GM18517 (cell line): Measurements from ENCODE around the gene RNPEPL1.
"Not testable (repeated sequence)": the region's sequence is repeated elsewhere in the genome, so short reads cannot be mapped to it uniquely, and the experiment has no call there.

Experiments
- ATAC-seq: cut with Tn5 transposase; IDR thresholded peaks from one replicate; pipeline ENCODE4 v1.9.1; 2021; ENCODE audit warnings: mild to moderate bottlenecking, moderate library complexity; ENCODE audit not compliant: unreplicated experiment

The RNPEPL1 gene, protein sequence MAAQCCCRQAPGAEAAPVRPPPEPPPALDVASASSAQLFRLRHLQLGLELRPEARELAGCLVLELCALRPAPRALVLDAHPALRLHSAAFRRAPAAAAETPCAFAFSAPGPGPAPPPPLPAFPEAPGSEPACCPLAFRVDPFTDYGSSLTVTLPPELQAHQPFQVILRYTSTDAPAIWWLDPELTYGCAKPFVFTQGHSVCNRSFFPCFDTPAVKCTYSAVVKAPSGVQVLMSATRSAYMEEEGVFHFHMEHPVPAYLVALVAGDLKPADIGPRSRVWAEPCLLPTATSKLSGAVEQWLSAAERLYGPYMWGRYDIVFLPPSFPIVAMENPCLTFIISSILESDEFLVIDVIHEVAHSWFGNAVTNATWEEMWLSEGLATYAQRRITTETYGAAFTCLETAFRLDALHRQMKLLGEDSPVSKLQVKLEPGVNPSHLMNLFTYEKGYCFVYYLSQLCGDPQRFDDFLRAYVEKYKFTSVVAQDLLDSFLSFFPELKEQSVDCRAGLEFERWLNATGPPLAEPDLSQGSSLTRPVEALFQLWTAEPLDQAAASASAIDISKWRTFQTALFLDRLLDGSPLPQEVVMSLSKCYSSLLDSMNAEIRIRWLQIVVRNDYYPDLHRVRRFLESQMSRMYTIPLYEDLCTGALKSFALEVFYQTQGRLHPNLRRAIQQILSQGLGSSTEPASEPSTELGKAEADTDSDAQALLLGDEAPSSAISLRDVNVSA

DNA sequence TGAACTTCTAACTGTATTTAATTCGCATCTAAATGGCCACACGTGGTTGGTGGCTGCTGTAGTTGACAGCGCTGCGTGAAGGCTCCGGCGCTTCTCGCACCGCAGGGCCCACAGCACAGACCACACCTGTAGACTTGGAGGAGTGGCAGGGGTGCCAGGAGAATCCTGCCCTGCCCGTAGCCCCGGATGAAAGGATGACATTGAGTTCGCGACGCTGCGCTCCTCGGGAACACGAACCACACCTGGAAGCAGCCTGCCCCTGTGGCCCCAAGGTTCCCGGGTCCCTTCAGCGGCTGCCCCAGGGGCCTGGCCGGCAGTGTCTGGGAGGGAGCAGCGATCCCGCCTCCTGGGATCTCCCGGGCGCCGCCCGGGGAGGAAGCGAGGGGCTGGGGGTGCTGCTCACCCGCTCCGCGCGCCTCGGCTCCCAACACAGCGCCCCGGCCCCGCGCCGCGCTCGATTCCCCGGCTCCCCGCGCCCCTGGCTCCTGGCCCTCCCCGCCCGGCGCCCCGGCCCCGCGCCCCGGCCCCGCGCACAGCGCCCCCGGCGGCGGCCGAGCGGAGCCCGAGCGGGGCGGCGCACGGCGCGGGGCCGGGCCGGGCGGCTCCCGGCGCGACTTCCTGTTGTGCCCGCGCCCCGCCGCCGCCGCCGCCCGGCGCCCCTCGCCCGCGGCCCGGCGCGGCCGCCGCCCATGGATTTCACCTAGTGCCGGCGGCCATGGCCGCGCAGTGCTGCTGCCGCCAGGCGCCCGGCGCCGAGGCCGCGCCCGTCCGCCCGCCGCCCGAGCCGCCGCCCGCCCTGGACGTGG is at the start of gene RNPEPL1:
RNPEPL1 (plus strand) TSS at position 613 of the 806 bp plus-strand sequence; CDS start at position 716, 103 bp downstream.
- no peak for ATAC-seq

DNA sequence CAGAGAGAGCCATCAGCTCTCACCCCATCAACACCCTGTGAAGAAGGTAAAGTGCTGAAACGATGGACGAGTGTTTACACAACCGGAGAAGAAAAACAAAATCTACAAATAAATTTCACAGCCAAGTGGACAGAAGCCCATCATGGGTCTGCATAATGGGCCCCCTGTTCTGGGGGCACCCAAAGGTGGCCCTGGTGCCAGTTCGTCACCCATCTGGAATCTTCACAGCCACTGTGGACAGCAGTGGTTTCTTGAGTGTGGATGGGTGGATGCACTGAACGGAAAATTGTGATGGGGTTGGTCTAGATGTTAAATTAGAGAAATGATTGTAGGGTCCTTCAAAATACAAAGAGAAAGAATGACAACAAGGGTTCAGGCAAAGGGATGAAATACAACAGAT is 49.3 kb upstream of the RNPEPL1 start:
- no peak for ATAC-seq

DNA sequence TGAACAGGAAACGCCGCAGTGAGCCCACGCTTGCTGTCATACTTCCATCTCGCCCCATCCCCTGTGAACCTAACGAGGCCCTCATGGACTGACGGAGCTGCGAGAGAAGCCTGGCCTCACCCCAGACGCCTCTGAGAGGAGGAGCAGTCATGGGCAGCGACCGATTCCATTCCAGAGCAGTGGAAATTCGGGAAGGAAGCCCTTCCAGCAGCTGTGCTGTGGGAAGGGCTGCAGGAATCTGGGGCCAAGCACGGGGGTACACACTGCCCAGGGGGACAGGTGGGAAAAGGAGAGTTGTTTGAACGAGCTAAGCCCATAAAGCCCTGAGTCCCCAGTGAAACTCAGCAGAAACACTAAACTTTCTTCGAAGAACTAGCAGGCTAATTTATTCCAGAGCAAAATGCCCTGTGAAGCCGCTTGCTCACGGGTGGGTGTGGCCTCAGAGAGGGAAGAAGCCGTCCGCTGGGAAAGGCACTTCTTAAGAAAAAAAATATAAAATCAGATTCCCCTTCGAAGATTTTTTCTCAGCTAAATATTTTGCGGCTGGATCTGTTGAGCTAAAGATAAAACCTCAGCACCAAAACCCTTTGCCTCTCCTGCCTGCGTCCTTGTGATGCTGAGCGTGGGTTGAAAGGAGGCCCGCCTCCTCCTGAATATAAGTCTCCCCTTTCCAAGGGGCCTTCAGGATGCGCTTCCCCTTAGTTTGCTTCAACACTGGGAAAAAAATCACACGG is 48.7 kb upstream of the RNPEPL1 start:
- ATAC-seq: no peak

DNA sequence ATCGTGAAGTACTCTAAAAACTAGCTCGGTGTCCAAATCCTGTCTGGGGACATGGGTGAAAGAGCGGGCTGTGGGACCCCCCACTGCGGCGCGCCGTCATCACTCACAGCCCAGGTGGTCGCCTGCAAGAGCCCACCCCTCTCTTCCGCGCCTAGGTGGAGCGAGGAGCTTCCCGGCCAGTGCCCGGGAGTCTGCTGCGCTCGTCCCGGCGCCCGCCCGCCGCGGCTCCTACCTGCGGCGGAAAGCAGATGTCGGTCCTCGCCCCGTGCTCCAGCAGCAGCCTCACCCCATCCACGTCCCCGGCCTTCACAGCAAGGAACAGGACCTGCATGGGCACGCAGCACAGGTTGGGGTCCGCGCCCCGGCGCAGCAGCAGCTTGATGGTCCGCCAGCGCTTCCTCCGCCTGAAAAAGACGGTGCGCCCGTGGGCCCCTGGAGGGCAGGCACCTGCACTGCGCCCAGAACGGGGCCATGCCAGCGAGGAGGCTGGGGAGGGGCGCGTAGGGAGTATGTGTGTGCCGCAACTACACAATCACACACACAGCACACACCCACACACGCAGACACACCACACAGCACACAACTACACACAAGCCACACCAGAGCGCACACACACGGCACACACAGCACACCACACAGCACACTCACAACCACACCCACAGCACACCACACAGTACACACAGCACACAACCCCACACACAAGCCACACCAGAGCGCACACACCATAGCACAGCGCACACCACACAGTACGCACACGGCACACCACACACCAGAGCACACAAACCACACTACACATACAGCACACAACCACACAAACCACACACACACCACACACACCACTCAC is 47.9 kb upstream of the RNPEPL1 start:
- ATAC-seq: no peak

DNA sequence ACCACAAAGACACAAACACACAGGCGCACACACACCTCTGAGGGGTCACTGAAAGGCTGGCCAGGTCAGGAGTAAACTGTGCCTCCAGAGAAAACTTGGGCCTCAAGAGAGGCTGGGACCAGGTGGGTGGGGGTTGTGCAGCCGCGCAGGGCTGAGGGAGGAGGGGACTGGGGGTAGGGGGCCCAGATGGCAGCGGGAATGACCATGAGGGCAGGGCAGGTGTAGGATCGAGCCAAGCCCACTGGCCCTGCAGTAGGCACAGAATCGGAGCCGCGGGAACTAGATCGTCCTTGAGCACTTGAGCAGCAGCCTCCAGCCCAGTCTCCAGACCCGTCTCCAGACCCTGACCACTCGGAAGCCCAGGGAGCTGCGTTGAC is 47.3 kb upstream of the RNPEPL1 start:
- ATAC-seq: no peak

DNA sequence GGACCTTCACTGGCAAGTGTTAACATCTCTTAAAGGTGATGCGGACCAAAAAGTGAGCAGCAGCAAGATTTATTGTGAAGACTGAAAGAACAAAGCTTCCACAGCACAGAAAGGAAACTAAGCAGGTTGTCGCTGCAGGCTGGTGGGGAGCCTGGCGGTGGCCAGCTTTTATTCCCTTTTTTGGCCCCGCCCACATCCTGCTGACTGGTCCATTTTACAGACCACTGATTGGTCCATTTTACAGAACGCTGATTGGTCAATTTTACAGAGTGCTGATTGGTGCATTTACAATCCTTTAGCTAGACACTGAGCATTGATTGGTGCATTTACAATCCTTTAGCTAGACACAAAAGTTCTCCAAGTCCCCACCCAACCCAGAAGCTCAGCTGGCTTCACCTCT is 46.4 kb upstream of the RNPEPL1 start:
- not testable (repeated sequence) for ATAC-seq

DNA sequence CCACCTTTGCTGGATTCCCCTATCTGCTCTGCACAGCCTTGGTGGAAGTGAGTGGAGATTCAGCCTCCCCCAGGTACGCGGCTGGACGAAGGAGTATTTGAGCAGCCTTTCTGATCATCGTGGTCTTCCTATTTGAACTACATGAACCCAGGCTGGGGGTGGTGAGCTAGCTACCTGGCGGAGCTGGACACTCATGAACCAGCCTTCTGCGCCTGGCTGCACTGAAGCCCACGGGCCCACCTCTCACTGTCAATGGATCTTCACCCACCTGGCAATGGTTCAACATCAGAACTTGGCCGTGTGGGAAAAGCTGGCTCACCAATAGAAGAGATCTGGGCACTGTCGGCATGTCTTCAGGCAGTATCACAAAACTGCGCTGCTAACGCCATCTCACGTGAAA is 45.9 kb upstream of the RNPEPL1 start:
- no peak for ATAC-seq

DNA sequence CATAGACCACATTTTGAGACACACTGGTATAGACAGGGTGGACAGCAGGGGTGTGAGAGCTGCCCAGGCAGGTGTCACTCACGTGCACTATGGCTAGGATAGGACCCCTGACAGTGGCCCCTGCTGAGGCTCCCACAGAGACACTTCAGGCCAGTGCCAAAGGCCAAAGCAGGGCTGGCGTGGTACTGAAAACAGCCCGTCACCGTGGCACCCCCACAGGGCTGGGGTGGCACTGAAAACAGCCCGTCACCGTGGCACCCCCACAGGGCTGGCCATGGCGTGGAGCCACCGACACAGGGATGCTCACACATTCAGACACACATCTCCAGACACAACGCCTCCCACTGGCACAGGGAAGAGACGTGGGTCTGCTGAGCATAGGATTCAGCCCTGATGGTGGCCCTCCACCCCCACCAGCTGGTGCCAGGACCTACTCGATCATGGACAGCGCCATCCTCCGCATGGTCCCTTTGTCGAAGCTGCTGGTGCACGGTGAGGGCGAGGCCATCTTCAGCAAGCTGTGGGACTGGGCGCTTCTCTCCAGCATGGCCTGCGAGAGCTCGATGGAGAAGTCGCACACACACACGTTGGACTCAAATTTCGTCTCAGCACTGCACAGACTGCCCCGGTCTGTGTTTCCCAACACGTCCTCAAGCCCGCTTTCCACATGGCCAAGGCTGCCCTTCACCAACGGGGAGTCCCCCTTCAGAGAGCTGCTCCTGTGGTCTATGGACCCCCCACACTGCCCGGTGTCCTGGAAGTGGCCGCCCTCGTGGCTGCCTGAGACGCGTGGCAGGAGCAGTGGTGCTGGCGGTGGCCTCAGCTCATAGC is 44.6 kb upstream of the RNPEPL1 start:
- ATAC-seq: no peak

DNA sequence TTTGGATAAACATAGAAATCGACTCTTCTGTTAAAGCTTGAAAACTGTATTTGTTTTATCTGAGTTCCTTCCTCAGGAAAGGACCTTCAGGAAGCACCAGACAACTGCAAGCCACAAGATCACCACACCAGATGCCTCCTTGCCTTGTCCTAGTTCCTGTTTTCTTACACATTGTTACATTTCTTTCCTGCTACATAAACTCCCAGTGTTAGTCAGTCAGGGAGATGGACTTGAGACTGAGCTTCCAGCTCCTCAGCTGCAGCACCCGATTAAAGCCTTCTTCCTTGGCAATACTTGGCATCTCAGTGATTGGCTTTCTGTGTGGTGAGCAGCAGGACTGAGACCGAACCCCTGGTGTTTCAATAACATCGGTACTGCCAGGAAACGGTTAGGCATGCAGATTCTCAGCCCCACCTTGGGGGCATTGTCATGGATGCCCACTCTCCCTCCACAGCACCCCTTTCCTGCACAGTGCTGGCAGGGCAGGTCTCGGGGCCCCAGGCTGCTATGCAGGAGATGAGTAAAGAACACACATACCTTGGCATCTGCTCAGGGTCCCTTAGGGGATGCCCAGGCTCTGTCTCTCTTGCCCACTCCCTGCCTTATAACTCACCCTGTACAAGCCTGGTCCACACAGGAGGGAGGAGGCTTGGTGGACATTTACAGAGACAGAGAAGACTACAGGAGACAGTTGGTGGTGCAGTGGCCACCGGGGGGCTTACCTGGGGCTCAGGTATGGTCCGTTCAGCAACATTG is 43.1 kb upstream of the RNPEPL1 start:
- ATAC-seq: no peak

DNA sequence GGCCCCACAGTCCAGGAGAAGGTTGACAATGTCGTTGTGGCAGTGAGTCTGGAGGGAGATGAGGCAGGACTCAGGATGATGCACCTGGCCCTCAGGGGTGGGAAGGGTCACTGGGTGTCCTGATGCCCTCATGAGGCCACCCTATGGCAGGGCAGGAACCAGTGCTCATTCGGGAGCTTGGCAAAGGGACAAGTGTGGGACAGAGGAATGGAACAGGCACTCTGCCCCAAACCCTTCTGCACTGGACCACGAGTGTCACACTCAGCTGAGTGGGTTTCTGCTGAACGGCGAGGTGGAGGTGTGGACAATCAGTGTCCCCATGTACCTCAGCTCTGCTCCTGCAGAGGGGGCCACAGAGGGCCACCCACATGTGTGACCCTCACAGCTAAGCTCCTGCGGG is 42.5 kb upstream of the RNPEPL1 start:
- ATAC-seq: no peak

DNA sequence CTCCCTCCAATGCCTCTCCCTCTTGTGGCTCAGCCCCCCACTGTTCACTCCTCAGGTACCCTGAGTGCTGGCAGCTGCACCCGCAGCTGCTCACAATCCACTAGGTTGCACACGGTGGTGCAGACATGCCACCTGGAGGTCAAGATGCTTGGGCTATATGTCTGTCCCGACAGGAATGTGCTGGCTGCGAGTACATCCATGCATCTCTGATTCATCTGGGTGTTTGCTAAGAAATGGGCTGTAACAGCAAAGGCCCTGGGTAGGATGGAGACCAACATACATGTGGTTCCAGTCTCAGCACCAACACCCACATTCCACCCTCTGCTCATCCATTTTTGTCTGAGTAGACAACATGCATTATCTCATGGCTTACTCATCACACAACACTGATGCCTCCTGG is 41.8 kb upstream of the RNPEPL1 start:
- no peak for ATAC-seq

DNA sequence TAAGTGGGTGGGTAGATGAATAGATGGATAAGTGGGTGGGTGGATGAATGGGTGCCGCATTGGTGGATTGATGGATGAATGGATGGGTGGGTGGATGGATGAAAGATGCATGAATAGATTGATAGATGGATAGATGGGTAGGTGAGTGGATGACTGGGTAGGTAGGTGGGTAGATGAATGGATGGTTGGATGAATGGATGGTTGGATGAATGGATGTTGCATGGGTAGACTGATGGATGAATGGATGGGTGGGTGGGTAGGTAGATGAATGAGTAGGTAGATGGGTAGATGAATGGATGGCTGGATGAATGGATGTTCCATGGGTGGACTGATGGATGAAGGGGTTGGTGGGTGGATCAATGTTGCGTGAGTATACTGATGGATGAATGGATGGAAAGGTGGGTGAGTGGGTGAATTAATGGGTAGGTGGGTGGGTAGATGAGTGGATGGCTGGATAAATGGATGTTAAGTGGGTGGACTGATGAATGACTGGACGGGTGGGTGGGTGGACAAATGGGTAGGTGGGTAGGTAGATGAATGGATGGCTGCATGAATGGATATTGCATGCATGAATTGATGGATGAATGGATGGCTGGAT is 41.0 kb upstream of the RNPEPL1 start:
- no peak for ATAC-seq

DNA sequence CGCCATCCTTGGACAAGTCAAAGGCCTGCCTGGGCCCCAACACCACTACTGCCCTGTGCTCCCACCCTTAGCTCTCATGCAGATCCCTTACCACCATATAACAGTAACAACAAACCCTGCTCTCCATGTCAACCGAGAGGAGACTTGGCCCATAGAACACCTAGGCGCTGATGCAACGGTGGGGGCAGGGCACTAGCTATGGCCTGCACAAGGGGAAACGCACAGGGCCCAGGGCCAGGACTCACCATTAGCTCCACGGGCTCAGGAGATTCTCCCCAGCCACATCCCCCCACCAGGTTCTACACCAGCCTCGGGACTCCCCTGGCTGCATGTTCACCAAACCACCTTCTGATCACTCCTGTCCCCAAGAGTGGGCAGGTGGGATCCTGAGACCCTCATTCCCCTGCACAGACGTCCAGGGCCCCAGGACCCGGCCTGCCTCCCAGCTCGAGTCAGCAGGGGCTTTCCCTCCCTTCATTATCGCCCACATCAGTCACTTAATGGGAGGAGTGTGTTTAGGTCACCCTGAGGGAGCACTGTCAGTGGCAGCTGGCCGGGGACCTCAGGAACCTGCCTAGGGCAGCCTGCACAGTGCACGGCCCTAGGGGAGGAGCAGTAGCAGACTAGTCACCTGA is 39.8 kb upstream of the RNPEPL1 start:
- no peak for ATAC-seq

DNA sequence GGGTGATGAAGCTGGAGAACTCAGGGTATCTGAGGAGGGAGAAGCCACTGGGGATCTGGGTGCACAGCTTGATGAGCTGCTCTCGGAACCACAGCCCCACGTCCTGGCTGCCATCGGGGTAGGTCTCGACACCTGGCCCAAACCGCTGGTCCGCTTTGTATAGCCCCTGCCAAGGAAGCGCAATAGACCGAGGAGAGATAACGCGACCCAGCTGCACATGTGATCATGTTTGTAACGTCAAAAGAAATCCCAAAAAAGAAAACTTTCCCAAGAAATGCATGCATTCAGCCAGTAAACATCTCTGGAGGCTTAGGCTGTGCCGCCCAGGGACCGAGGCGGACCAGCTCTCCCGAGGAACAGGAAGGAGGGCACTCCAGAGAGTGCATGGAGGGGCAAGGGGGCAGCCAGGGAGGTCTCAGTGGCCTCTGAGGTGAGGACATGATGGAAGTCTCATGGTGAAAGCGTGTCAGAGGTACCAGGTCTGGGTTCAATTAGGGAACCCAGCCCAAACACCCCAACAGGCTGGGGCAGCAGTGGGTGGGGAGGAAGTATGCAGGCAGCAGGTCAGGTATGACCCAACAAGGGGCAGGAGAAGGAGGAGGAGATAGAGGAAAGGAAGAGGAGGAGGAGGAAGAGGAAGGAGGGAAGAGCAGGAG is 38.8 kb upstream of the RNPEPL1 start:
- no peak for ATAC-seq

DNA sequence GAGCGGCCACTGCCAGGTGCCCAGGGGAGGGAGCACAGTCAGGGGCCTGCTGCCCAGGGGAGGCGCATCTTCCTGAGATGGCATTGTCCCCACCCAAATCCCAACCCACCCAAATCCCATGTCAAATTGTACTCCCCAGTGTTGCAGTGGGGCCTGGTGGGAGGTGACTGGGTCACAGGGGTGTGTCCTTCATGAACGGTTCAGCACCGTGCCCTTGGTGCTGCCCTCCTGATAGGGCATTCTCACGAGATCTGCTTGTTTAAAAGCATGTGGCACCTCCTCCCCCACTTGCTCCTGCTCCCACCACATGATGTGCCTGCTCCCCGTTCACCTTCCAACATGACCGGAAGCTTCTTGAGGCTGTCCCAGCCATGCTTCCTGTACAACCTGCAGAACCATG is 38.1 kb upstream of the RNPEPL1 start:
- ATAC-seq: no peak

DNA sequence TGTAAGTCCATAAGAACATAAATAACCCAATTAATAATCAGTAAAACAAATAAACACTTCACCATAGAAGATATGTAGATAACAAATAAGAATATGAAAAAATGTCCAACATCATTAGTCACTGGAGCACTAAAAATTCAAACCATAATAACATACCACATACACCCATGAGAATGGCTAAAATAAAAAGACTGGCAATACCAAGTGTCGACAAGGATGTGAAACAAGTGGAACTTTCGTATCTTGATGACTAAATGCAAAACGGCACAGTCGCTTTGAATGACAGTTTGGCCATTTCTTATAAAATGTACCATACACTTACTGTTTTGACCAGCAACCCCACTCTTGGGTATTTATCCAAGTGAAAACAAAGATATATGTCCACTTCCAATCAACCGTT is 37.2 kb upstream of the RNPEPL1 start:
- ATAC-seq: no peak
